PC-3 (cell line): ENCODE results near the gene FBLN7. TPM values are rescaled to one million over a fixed set of nuclear protein-coding genes. Genes with fewer than 3 reads are reported as not detected.
A peak's percentile ranks its signal among the peaks of the same experiment; 100 is the strongest.

ENCODE experiments used
- ATAC-seq: fragments of 200-7000 bp; cut with Tn5 transposase; 2 replicates; pipeline ENCODE4 v1.9.1; 2020; ENCODE audit warnings: mild to moderate bottlenecking, moderate library complexity
- BruUV-seq: library from RNA; stranded (reverse); fragments of 400-500 nt; replicated peaks from 2 replicates; lab custom pipeline; 2021; lab: Mats Ljungman, UMichigan
- CTCF ChIA-PET: fragments of 300-600 bp; sonication (Branson Sonifier 250); formaldehyde crosslinking; loops from one replicate; lab custom pipeline; 2022; ENCODE audit warnings: antibody characterized with exemption; lab: Charles Lee
- POLR2A ChIA-PET: fragments of 300-600 bp; sonication (Branson Sonifier 250); formaldehyde crosslinking; loops from one replicate; lab custom pipeline; 2022; ENCODE audit warnings: antibody characterized with exemption; ENCODE audit not compliant: unreplicated experiment; lab: Charles Lee
- DNase-seq: peaks from one replicate; pipeline ENCODE4 v3.0.0-alpha.2; 2015
- H2AFZ ChIP-seq: fragments of 300-600 bp; sonication (generic); 2 replicates; pipeline ENCODE4 v1.6.0; 2016; ENCODE audit warnings: antibody characterized with exemption, low read length
- H3F3A ChIP-seq: fragments of 300-600 bp; sonication (generic); one replicate; pipeline ENCODE4 v1.6.0; 2017; ENCODE audit warnings: antibody characterized with exemption, low read length, control low read depth, mild to moderate bottlenecking; ENCODE audit not compliant: unreplicated experiment
- H3K27ac ChIP-seq: fragments of 300-600 bp; sonication (generic); 2 replicates; pipeline ENCODE4 v1.5.1; 2016; ENCODE audit warnings: mild to moderate bottlenecking, low read length
- H3K27me3 ChIP-seq: fragments of 300-600 bp; sonication (generic); 2 replicates; pipeline ENCODE4 v1.6.1; 2016; ENCODE audit warnings: low read length, mixed read lengths
- H3K36me3 ChIP-seq: fragments of 300-600 bp; sonication (generic); 2 replicates; pipeline ENCODE4 v1.6.1; 2016; ENCODE audit warnings: low read depth, mixed run types, low read length, mixed read lengths
- H3K4me1 ChIP-seq: fragments of 300-600 bp; sonication (generic); 2 replicates; pipeline ENCODE4 v1.5.1; 2016; ENCODE audit warnings: low read length; ENCODE audit not compliant: insufficient read depth
- H3K4me2 ChIP-seq: fragments of 300-600 bp; sonication (generic); 2 replicates; pipeline ENCODE4 v1.6.0; 2016; ENCODE audit warnings: low read length
- H3K4me3 ChIP-seq: fragments of 300-600 bp; sonication (generic); 2 replicates; pipeline ENCODE4 v1.5.1; 2016; ENCODE audit warnings: mild to moderate bottlenecking, low read length, mixed read lengths
- H3K79me2 ChIP-seq: fragments of 300-600 bp; sonication (generic); 2 replicates; pipeline ENCODE4 v1.6.1; 2017; ENCODE audit warnings: low read length, mixed read lengths
- H3K9ac ChIP-seq: fragments of 300-600 bp; sonication (generic); 2 replicates; pipeline ENCODE4 v1.6.0; 2016; ENCODE audit warnings: mild to moderate bottlenecking, low read length
- H3K9me2 ChIP-seq: fragments of 300-600 bp; sonication (generic); replicated peaks from 2 replicates; pipeline ENCODE4 v1.6.1; 2016; ENCODE audit warnings: mixed run types, low read length, mixed read lengths
- H3K9me3 ChIP-seq: fragments of 300-600 bp; sonication (generic); 2 replicates; pipeline ENCODE4 v1.6.1; 2016; ENCODE audit warnings: low read length, mixed read lengths
- H4K20me1 ChIP-seq: fragments of 300-600 bp; sonication (generic); 2 replicates; pipeline ENCODE4 v1.6.1; 2016; ENCODE audit warnings: low read length, mixed read lengths
- EZH2 ChIP-seq: fragments of 300-600 bp; sonication (generic); IDR thresholded peaks from one replicate; pipeline ENCODE4 v1.6.1; 2017; ENCODE audit warnings: antibody characterized with exemption, mild to moderate bottlenecking, low read length; ENCODE audit not compliant: unreplicated experiment
- EZH2phosphoT487 ChIP-seq: fragments of 300-600 bp; sonication (generic); IDR thresholded peaks from 2 replicates; pipeline ENCODE4 v1.6.1; 2018; ENCODE audit warnings: mild to moderate bottlenecking, antibody characterized with exemption, low read length, borderline replicate concordance
- intact Hi-C: fragments of 100-400 bp; cut with micrococcal nuclease; formaldehyde crosslinking; loops from 2 replicates; pipeline ENCODE4 v1.9.0; 2023
- total RNA-seq: library from RNA; depleted of rRNA; stranded (reverse); fragments of >200 nt; gene quantifications from 2 replicates; pipeline ENCODE4 v1.2.3, GENCODE V29; 2014
- TF ChIP-seq, protein P1 (sequence below): fragments of 300-600 bp; sonication (generic); conservative IDR thresholded peaks from 2 replicates; pipeline ENCODE4 v1.5.1; 2017; ENCODE audit warnings: antibody characterized with exemption, low read depth, mild to moderate bottlenecking, low read length

Gene FBLN7
- total RNA-seq, 1 experiment from 2014 or later = 2.2 TPM

GRCh38 chr2:112162341-112162740, 24.2 kb downstream of the FBLN7 start:
- ATAC-seq = no peak
- Histone ChIP-seq H4K20me1 (no peaks in the 10 kb centered on the region), H3K9me3 (no peaks in the 10 kb centered on the region), H2AFZ (no peak overlapping the region), H3K9ac (no peak overlapping the region), H3K27me3 (no peaks in the 10 kb centered on the region), H3K79me2 (no peaks in the 10 kb centered on the region), H3K9me2 (no peaks in the 10 kb centered on the region), H3K36me3 (no peaks in the 10 kb centered on the region), H3K4me2 (no peak overlapping the region), H3K27ac (no peak overlapping the region), H3F3A (no peaks in the 10 kb centered on the region), H3K4me3 (no peak overlapping the region), H3K4me1 (no peaks in the 10 kb centered on the region)
- TF ChIP-seq EZH2 (no peak), EZH2phosphoT487 (no peak)
- TF ChIP-seq, protein P1, sequence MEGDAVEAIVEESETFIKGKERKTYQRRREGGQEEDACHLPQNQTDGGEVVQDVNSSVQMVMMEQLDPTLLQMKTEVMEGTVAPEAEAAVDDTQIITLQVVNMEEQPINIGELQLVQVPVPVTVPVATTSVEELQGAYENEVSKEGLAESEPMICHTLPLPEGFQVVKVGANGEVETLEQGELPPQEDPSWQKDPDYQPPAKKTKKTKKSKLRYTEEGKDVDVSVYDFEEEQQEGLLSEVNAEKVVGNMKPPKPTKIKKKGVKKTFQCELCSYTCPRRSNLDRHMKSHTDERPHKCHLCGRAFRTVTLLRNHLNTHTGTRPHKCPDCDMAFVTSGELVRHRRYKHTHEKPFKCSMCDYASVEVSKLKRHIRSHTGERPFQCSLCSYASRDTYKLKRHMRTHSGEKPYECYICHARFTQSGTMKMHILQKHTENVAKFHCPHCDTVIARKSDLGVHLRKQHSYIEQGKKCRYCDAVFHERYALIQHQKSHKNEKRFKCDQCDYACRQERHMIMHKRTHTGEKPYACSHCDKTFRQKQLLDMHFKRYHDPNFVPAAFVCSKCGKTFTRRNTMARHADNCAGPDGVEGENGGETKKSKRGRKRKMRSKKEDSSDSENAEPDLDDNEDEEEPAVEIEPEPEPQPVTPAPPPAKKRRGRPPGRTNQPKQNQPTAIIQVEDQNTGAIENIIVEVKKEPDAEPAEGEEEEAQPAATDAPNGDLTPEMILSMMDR = no peak
- DNase-seq = no peak
- ChIA-PET CTCF (no interaction called here), POLR2A (no interaction called here)
- no TSS peak for BruUV-seq
- intact Hi-C loops = no loop called here

DNA sequence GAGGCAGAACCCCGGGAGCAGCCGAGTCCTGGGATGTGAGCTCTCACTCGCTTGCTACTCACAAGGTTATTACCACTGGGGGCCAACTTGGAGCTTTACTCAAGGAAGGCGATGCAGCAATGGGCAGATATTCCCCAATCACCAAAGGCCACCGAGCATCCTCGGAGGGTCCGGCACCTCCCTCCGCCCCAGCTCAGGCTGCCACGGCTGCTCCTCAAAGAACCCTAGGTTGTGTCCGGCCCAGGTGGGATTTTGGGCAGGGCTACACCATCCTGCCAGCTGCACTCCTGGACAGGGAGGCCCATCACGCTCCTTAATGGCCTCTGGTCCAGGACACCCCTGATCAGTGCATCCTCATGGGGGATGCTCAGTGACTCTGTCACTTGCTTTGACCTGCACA, 24.8 kb downstream of the FBLN7 start:
- no TSS peak for BruUV-seq
- intact Hi-C loops = no loop called here
- Histone ChIP-seq H3K4me1 (no peaks in the 10 kb centered on the region), H3K36me3 (no peaks in the 10 kb centered on the region), H3F3A (no peaks in the 10 kb centered on the region), H3K27me3 (no peaks in the 10 kb centered on the region), H3K9ac (no peak overlapping the region), H3K27ac (no peak overlapping the region), H3K79me2 (no peaks in the 10 kb centered on the region), H3K4me2 (no peak overlapping the region), H3K9me2 (no peaks in the 10 kb centered on the region), H2AFZ (no peak overlapping the region), H4K20me1 (no peaks in the 10 kb centered on the region), H3K4me3 (no peak overlapping the region), H3K9me3 (no peaks in the 10 kb centered on the region)
- DNase-seq = no peak
- POLR2A ChIA-PET = no interaction called here
- CTCF ChIA-PET = interaction anchor here (0.6 kb wide), 1 partner anchor 158 kb away, joined by 3 read pairs; no protein-coding TSS in a partner anchor
- ATAC-seq = no peak
- TF ChIP-seq EZH2phosphoT487 (no peak), EZH2 (no peak)
- TF ChIP-seq, protein P1 = no peak

DNA sequence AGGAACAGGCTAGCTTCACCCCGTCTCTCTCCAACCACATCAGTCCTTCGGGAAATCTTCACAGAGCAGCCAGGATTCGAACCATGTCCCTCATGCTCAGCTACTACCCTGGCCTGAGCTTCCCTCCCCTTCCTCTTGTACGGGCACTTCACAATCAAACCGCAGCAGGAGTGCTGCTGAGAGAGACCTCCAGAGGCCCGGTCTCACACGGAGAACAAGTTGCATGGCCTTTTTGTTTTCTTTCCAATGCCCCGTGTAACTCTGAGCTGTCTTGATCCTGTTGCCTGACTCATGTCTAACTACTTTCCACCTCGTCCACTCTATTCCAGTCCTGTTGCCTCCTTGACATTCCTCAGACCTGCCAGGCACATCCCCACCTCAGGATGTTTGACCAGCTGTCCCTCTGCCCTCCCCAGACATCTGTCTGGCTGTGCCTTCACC, 25.4 kb downstream of the FBLN7 start:
- TF ChIP-seq EZH2 = no peak
- no peak for TF ChIP-seq EZH2phosphoT487
- TF ChIP-seq, protein P1 = no peak

More for the DNA sequence above, 25.4 kb downstream of the FBLN7 start:
- H3K27ac ChIP-seq = no peak overlapping the region
- H3F3A ChIP-seq = no peaks in the 10 kb centered on the region
- no peaks in the 10 kb centered on the region for H3K27me3 ChIP-seq
- H3K4me2 ChIP-seq = no peak overlapping the region
- H3K4me3 ChIP-seq = no peak overlapping the region
- H3K36me3 ChIP-seq = no peaks in the 10 kb centered on the region
- H3K9me3 ChIP-seq = no peaks in the 10 kb centered on the region
- ChIA-PET POLR2A (no interaction called here), CTCF (interaction anchor here (0.6 kb wide), 1 partner anchor 157 kb away, joined by 3 read pairs; no protein-coding TSS in a partner anchor)
- no TSS peak for BruUV-seq
- no peak overlapping the region for H3K9ac ChIP-seq
- no peaks in the 10 kb centered on the region for H3K4me1 ChIP-seq
- H2AFZ ChIP-seq = no peak overlapping the region
- no peaks in the 10 kb centered on the region for H3K79me2 ChIP-seq
- intact Hi-C loops = no loop called here
- H4K20me1 ChIP-seq = no peaks in the 10 kb centered on the region
- H3K9me2 ChIP-seq = no peaks in the 10 kb centered on the region
- ATAC-seq (peak; percentile 13; the same call in 1 of the 2 replicates), DNase-seq (no peak)
